ENCODE data around the gene LRP1.
A peak's percentile ranks its signal among the peaks of the same experiment; 100 is the strongest.
"Not testable (repeated sequence)": the region's sequence is repeated elsewhere in the genome, so short reads cannot be mapped to it uniquely, and the experiment has no call there.

LRP1 gene

GRCh38 chr12:57111031-57111734 lies 17.1 kb upstream of the LRP1 start, which contains the start of gene STAT6:
TSS of gene STAT6 (minus strand) at chr12:57111362. CDS start at chr12:57108278, 3,084 bp downstream.
- DNase-seq (ENCODE audit: low read depth, low spot score) = peak; percentile 59

- DNase-seq (ENCODE audit: low read depth, low spot score) = no peak
Observed at GRCh38 chr12:57112492-57113294, 15.6 kb upstream of the LRP1 start.

- no peak for DNase-seq (ENCODE audit: low read depth, low spot score)
Observed at GRCh38 chr12:57116580-57117281, 11.6 kb upstream of the LRP1 start.

GRCh38 chr12:57118711-57119271 lies 9.5 kb upstream of the LRP1 start:
- DNase-seq (ENCODE audit: low read depth, low spot score) = no peak

- DNase-seq (ENCODE audit: low read depth, low spot score) = no peak
Observed at GRCh38 chr12:57119294-57120085, 8.8 kb upstream of the LRP1 start.

- not testable (repeated sequence) for DNase-seq (ENCODE audit: low read depth, low spot score)
Observed at GRCh38 chr12:57120718-57121117, 7.6 kb upstream of the LRP1 start.

- no peak for DNase-seq (ENCODE audit: low read depth, low spot score)
Observed at GRCh38 chr12:57123813-57124212, 4.5 kb upstream of the LRP1 start.

GRCh38 chr12:57124261-57124877 lies 3.9 kb upstream of the LRP1 start:
- peak; percentile 87 for DNase-seq (ENCODE audit: low read depth, low spot score)

- DNase-seq (ENCODE audit: low read depth, low spot score) = no peak
Observed at GRCh38 chr12:57126061-57126460, 2.2 kb upstream of the LRP1 start.

- DNase-seq (ENCODE audit: low read depth, low spot score) = no peak
Observed at GRCh38 chr12:57126561-57126960, 1.7 kb upstream of the LRP1 start.

- DNase-seq (ENCODE audit: low read depth, low spot score) = peak; percentile 59
Observed at GRCh38 chr12:57127101-57127725, 1.1 kb upstream of the LRP1 start.

- no peak for DNase-seq (ENCODE audit: low read depth, low spot score)
Observed at GRCh38 chr12:57128519-57129247, 400 bp downstream of the LRP1 start.

GRCh38 chr12:57129321-57129842 lies 1.1 kb downstream of the LRP1 start:
- DNase-seq (ENCODE audit: low read depth, low spot score) = no peak

GRCh38 chr12:57129889-57130288 lies 1.6 kb downstream of the LRP1 start:
- no peak for DNase-seq (ENCODE audit: low read depth, low spot score)

GRCh38 chr12:57130941-57131340 lies 2.7 kb downstream of the LRP1 start:
- no peak for DNase-seq (ENCODE audit: low read depth, low spot score)

GRCh38 chr12:57131896-57132744 lies 3.8 kb downstream of the LRP1 start:
- no peak for DNase-seq (ENCODE audit: low read depth, low spot score)

- peak; percentile 71 for DNase-seq (ENCODE audit: low read depth, low spot score)
Observed at GRCh38 chr12:57133013-57133569, 4.8 kb downstream of the LRP1 start.

- DNase-seq (ENCODE audit: low read depth, low spot score) = no peak
Observed at GRCh38 chr12:57133916-57134315, 5.6 kb downstream of the LRP1 start.
